GM18508 (cell line): ENCODE measurements around the gene CCNE1.

Experiments used
- ATAC-seq: cut with Tn5 transposase; IDR thresholded peaks from one replicate; pipeline ENCODE4 v1.9.1; 2021; ENCODE audit warnings: moderate number of reproducible peaks; ENCODE audit not compliant: insufficient read depth, unreplicated experiment

The CCNE1 gene

DNA sequence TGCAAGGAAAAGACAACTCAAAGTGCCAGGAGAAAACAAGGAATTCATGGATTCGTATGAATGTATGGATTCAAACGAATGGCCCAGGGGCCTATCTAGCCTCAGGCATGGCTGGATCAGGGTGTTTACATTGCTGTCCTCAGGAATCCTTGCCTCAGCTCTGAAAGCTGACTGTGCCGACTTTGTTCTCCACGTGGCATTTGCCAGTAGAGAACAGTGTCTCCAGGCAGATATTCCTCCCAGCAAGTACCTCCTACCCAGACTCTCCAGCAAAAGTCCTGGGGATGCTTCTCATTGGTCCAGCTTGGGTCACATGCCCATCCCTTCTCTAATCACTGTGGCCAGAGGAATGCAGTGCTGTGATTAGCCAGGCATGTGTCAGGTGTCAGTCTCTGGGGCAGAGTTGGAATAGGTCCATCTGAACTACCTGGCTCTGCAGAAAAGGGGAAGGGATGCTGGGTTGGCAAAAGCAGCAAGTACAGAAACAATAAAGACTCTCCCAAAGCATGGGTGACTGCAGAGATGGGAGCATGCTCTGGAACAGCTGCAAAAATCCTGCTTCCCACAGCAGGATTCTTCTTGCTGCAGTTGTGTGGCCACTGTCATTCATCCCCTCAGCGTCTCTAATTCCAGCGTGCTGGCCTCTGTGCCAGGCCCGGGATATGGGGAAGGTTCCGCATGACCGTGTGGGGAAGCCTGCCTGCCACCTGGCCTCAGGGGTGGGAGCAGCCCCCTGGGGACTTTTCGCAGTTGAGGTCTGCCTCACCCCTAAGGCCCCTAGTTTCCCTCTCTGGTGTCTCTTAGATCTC lies 30.0 kb downstream of the CCNE1 start:
- ATAC-seq: no peak

DNA sequence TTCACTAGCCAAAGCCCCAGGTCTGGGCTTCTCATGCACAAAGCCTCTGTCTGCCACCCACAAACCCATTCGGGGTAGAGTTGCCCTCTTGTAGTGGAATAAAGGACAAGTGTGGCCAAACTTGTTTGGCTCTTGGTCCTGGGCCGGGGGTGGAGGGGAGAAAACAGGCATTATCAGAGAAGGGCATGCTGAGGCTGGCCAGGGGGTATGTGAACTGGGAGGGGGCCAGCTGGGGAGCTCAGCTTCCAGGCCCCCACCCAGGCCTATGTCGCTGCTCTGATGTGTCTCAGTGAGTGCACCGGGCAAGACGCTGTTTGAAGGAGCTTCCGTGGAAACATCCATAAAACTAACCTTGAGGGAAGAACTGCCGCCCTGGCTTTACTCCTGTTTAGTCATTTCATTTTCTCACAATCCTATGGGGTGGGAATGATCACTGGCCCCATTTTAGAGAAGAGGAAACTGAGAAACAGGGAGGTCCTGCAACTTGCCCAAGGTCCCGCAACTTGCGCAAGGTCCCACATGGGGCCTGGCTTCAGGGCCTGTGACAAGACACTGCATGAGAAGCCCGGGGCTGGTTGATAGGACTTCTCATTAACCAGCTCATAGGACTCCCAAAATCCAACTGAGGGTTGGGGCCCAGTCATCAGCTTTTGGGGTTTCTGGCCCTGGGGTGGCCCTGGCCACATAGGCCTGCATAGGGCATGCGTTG lies 30.8 kb downstream of the CCNE1 start:
- ATAC-seq: no peak

DNA sequence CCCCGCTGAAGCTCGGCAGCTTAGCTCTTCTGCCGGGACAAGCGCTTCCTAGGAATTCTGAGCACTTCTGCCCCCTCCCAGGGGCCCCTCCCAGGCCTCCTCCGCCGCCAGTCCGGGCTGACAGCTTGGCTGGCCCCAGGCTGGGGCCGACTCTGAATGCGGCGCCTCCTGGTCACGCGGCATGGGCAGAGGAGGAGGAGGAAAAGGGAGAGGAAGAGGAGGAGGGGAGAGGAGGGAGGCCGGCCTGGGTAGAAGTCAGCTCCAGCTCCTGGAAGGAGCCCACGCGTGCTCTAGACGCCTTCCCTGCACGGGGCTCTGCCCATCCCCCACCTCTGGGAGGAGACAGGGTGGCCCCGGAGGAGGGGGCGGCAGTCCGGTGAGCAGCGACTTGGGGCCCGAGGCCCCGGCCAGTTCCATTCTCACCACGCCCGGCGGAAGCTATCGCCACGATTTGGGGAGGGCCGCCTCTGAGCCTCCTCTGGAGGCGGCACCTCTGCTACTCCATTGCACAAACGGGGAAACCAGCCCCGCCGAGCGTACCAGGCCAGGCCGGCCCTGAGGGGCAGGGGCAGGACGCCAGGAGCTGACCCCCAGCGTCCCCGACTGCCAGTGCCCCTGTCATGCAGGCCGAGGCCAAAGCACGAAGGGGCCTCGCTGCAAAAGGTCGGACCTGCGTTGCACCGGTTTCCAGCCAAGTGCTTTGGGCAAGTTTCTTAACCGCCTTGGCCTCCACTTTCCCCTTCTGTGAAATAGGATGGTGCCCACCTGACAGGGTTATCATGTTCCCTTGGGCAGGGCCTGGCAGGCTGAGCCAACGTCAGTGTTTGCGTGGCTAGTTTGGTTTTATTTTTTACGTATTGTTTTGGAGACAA lies 31.6 kb downstream of the CCNE1 start:
- no peak for ATAC-seq

DNA sequence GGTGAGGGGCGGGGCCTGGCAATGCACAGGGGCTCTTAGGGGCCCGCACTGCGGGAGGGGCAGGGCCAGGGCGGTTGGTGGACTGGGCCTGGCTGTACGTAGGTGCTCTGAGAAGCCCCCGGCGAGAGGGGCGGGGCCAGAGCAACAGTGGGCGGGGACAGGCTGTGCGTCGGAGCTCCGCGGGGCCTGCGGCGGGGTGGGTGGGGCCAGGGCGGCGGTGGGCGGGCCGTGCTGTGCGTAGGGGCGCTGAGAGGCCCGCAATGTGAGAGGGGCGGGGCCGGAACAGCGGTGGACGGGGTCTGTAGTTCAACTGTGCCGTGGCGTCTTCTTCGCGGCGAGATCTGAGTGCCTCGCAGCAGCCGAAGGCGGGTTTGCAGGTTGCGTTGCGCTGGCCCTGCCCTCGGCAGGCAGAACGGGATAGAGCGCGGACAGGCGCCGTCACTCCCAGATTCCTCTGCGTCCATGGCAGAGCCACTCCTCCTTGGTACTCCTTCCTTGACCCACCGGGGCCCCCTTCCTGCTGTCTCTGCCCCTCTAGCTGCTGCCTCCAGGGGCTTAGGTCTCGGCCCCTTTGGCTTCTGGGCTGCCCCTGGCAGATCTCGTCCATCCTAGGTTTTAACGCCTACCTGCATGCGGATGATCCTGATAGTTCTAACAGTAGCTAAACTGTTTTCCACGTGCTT lies 33.2 kb downstream of the CCNE1 start:
- ATAC-seq: peak; percentile 48

DNA sequence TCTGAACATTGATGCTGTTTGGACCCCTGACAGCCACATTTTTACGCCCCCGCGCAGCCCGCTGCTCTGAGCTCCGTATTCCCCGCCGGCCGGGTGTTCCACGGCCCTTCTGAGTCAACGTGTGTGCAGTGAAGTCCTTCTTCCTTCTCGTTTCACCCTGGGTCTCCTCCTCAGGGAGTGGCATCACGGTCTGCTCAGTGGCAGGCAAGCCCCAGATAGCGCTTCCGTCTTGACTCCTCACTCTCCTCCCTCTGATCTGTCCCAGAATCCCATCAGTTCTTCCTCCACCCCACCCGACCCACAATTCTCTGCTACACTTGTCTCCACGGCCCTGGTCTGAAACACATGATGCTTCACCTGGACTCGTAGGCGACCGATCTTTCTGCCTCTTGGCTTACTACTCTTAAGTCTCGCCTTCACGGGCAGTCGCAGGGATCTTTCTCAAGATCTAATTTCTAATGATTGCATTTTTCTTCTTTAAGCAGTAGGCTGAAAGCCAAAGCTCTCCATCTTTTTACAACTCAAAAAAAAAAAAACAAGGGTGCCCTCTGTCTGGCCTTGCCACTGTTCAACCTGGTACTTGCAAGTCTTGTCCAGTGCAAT lies 33.9 kb downstream of the CCNE1 start:
- ATAC-seq: no peak

DNA sequence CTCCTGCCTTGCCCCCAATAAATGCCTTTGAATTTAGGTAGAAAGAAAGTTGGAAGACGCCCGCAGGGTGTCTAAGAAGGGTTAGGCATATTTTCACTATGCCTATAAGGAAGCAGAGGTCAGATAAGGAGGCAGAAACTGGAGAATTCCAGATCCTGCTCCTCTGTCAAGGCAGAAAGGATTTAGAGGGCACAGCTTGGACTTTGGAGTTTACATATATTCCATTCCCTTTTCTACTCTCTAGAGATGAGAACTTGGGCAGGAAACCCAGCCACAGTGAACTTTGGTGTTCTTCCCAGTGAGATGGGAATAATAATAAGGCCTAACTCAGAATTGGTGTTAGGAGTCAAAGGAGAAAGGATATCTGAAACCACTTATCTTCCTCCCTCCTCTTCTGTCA lies 37.4 kb downstream of the CCNE1 start:
- no peak for ATAC-seq

DNA sequence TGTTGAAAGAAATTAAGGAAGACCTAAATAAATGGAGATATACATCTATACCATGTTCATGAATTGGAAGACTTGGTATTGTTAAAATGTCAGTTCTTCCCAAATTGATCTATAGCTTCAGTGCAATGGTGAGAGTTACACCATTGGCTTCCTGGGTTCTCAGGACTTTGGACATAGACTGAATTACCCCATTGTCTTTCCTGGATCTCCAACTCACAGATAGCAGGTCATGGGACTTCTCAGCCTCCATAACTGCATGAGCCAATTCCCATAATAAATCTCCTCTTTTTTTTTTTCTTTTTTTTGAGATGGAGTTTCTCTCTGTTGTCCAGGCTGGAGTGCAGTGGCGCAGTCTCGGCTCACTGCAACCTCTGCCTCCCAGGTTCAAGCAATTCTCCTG lies 38.7 kb downstream of the CCNE1 start:
- no peak for ATAC-seq

DNA sequence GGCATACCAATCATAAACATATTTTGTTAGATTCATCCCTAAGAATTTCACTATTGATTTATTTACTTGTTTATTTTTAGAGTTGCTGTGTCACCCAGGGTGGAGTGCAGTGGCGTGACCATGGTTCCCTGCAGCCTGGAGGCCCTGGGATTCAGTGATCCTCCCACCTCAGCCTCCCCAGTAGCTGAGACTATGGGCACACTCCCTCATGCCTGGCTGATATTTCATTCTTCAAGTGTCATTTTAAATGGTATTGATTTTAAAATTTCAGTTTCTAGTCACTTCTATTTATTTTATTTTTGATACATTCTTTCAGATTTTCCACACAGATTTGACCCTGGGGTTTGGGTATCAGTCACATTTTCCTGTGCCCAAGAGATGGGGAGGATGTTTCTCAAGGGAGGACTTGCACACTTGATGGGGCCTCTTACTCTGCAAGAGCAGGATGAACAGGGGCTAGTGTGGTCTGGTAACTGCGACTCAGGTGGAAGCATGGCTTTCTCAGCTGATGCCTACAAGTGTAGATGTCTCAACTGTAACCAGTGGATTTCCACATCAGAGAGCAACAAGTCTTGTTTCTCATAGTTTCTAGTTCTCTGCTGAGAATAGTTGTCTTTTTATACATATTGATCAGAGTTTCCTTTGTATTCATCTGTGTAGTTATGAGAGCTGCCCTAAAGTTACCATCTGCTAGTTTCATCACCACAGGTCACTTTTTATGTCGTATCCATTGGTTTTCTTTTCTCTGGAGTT lies 40.2 kb downstream of the CCNE1 start:
- ATAC-seq: peak; percentile 51

DNA sequence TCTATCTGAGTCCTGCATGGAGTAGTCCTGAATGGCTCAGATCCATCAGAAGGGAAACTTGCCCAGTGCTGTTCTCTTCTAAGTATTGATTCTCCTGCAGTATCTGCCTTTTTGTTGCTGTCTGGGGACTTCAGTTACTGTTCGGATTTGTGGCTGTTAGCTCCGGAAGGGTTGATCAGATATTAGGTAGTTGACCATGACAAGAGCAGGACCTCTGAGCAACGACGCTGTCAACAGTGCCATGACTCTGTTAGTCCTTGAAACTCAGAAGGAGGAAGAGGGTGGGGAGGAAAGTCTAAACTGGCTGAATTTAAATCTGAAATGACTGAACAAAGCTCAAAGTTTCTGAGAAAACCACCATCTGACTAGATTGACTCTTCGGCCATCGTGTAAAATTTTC lies 42.2 kb downstream of the CCNE1 start:
- no peak for ATAC-seq

DNA sequence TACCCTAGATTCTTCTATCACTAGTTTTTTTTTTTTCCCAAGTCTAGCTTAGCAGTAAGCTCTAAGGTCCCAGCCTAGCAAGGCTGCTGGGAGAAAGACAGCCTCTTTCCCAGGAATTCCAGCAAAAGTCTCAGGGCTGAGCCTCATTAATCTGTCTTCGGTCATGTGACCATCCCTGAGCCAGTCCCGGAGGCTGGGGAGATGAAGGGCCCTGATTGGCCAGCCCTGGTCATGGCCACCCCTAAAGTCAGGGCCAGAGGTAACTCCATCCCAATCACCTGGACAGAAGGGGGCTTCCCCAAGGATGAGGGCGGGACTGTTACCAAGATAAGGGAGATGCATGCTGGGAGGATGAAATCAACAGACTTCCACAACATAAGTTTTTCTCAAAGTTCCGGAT lies 43.3 kb downstream of the CCNE1 start:
- no peak for ATAC-seq

DNA sequence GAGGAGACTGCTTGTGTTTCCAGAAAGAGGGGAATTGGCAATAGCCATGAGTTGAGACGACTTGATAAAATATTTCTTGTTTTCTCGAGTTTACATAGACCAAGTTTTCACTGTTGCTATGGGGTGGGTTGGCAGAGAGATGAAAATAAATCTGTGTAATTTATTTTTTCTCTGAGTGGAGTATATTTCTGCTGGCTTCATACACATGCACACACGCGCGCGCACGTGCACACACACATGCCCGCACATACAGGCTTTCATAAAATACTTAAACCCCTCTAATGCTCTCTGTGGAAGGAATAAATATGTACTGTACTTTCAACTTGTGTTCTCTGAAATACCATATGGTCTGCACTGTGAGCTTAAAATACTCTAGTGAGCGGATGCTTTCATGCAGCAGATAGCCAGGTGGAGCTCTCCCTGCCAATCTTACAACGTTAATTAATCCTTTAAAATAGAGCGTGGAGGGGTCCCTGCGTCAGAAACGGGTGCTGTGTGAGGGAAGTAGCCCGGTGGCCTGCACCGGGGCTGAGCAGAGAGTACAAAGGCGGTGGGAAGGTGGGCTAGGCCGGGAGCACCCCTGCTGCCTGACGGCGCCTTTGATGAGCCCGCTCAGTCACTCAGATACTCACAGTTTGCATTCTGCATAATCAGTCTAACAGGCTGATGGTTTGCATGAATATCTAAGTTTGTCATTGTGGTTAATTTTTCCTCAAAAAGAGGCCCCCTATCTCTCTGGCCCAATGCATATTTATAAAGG lies 44.1 kb downstream of the CCNE1 start:
- no peak for ATAC-seq

DNA sequence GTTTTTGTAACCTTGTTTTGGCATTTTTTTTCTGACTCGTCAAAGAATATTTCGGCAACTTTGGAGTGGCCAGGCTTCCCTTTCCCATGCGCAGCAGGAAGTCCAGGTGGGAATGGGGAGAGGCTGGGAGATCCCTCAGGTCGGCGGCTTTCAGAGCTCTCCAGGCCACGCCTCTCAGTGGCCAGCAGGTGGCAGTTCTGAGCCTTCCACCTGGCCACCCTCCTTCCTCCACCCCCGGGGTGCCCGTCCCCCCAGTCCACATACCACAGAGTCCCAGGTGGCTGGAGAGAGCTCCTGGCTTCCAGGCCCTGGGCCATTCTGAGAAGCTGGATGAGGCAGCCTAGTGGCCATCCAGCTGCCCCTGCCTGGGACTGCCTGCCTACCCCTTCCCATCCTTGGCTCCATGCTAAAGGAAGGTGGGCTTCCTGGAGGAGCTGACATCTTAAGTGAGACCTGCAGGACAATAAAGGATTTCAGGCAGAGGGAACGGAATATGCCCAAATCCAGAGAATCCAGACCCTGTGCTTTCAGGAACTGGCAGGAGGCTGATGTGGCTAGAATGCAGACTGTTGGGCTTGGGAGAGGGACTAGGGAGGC lies 46.3 kb downstream of the CCNE1 start:
- ATAC-seq: no peak

DNA sequence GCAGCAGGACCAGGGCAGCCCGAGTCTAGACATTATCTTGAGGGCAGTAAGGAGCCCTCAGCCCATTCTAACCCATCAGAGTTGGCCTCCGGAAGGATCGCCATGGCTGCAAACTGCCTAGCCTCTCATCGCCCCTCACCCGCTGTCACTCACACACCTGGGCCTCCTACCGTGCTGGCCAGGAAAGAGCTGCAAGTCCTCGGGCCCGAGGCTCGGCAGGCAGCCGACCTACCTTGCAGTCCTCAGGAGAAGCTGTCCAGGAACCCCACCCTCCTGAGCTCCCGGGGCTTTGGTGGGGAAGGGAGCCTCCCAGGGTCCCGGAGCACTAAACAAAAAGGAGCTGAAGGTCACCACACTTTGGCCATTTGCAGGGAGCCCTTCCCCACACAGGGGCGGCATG lies 46.8 kb downstream of the CCNE1 start:
- no peak for ATAC-seq

DNA sequence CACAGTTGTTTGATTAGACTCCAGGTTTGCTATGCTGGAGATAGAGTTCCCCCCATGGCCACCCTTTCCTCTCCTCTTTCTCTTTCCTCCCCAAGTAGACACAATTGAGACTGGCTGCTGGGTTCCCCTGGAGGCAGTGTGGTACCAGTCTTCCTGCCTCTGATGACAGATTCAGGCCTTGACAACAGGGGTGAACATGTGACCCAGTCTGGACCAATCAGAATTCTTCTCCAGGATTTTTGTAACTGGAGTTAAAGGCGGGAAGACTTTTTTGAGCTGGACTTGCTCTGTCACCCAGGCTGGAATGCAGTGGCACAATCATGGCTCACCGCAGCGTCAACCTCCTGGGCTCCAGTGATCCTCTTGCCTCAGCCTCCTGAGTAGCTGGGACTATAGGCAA lies 48.7 kb downstream of the CCNE1 start:
- no peak for ATAC-seq

DNA sequence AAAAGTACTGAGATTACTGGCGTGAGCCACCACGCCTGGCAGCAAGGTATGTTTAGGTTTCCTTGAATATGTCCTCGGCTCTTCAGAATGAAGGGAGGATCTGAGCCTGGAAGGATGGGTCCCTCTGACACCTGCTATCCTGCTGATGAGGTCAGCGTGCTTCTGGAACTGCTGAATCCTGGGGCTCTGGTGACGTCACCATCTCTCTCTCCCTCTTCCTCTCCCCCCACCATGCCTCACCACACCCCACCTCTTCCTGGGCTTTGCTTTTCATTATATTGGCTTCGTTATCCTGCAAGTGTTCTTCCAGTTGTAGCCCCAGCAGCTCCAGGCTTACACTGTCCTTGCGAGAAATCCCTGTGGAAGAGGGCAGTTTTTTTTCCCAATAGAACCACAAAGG lies 49.8 kb downstream of the CCNE1 start:
- no peak for ATAC-seq

DNA sequence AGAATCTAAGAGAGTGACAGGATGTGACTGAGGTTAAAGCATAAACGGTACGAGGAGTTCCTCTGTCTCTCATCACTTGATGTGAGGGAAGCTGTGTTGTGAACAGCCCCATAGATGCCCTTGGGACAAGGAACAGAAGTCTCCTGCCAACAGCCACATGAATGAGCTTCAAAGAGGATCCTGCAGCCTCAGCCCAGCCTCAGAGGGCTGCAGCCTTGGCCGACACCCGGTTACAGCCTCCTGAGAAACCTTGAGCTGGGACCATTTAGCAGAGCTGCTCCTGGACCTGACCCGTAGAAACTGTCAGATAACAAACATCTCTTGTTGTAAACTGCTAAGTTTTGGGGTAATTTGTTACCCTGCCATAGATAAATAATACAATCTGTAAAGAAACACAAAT lies 54.2 kb downstream of the CCNE1 start:
- no peak for ATAC-seq

DNA sequence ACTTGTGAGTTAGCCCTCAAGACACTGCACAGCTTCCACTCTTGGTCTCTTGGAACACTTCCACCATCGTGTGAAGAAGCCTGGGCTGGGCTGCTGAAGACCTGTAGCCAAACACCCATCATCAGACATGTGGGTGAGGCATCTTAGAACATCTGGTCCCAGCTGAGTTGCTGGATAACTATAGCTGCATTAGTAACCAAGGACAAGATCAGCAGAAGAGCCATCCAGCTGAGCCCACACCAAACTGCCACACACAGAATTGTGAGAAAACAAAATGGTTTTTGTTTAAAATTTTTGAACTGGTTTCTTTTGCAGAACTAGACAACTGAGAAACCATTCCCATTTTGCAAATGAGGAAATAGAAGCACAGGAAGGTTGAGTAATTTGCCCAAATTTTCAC lies 56.2 kb downstream of the CCNE1 start:
- ATAC-seq: no peak

DNA sequence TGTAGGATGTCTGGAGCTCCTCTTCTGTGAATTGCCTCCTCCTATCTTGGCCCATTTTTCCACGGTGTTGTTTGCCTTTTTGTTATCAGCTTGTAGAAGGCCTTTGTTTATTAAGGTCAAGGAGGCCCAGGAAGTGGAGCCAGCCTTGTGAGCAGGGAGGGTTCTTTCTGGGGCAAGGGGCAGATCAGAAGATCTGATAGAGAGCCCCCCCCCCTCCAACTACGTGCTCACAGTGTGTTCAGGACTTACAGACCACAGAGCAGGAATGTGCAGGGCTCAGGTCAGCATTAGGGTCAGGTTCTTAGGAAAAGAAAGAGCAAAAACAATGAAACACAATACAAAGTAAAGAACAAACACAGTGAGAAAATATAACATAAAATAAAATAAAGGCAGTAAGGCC lies 59.4 kb downstream of the CCNE1 start:
- no peak for ATAC-seq
